ENCODE measurements around the gene PCDHGC4.

PCDHGC4 gene

GRCh38 chr5:141514330-141515133 lies 29.7 kb downstream of the PCDHGC4 start:
- peak overlapping the region; percentile 90 for H3K4me3 Mint-ChIP-seq
- H3K27ac Mint-ChIP-seq = peak overlapping the region; percentile 16
- no peaks in the 10 kb centered on the region for H3K27me3 Mint-ChIP-seq
- H3K36me3 Mint-ChIP-seq = peaks cover 2% of the 10 kb centered on the region
- H3K4me1 Mint-ChIP-seq (ENCODE audit: low read depth) = peaks cover 26% of the 10 kb centered on the region
- H3K9me3 Mint-ChIP-seq (ENCODE audit: low read depth) = no peaks in the 10 kb centered on the region

DNA sequence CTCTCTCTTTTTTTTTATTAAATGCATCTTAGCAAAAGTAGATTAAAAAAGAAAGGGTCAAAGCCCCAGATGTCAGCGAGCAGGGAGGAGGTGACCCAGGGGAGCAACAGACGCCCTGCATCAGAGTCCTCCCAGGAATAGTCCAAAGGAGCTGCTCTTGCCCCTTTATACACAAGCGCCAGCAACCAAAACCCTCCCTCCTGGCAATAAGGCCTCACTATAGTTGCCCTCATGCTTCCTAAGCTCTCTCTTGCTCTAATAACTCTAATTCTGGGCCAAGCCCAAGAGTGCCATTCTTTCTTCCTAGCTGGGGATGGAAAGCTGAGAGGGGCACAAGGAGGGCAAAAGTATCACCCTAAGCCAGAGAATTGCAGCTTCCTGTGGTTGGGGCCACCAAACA lies 30.3 kb downstream of the PCDHGC4 start:
- Mint-ChIP-seq H3K9me3 (ENCODE audit: low read depth) (no peaks in the 10 kb centered on the region), H3K4me3 (peak overlapping the region; percentile 43), H3K27me3 (no peaks in the 10 kb centered on the region), H3K27ac (peak overlapping the region; percentile 41), H3K36me3 (peaks cover 2% of the 10 kb centered on the region), H3K4me1 (ENCODE audit: low read depth) (peaks cover 29% of the 10 kb centered on the region)

DNA sequence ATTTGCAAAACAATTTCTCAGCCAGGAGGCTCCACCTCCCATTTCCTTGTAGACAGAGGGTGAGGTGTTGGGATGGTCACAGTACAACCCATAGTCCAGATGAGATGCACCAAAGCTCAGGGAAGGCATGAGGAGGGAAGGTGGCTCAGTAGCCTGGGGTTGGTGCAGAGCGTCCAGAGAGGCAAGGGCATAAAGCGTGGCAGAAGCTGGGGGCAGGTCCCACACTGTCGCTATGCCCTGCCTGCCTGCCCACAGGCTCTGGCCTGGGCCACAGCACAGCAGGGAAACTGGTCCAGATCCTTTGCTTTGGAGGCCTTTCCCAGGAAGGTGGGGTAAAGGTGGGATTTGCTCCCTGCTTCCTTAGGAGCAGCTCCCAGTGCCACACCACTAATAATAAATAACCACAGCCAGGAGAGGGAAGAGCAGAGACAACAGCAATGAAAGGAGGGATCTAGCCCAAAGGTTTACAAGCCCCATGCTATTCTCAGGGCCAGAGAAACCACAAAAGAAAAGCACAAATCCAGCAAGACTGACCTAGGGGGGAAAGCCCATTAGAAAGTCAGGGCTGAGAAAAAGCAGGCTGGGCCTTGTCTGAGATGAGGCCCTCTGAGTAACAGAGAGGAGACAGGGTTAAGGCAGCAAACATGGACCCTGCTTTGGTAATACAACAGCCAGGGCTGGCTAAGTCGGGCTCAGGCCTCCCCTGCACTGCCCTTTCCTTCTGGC lies 31.3 kb downstream of the PCDHGC4 start:
- H3K36me3 Mint-ChIP-seq = peaks cover 2% of the 10 kb centered on the region
- no peaks in the 10 kb centered on the region for H3K27me3 Mint-ChIP-seq
- no peak overlapping the region for H3K4me3 Mint-ChIP-seq
- H3K9me3 Mint-ChIP-seq (ENCODE audit: low read depth) = no peaks in the 10 kb centered on the region
- H3K27ac Mint-ChIP-seq = no peak overlapping the region
- H3K4me1 Mint-ChIP-seq (ENCODE audit: low read depth) = peaks cover 32% of the 10 kb centered on the region

DNA sequence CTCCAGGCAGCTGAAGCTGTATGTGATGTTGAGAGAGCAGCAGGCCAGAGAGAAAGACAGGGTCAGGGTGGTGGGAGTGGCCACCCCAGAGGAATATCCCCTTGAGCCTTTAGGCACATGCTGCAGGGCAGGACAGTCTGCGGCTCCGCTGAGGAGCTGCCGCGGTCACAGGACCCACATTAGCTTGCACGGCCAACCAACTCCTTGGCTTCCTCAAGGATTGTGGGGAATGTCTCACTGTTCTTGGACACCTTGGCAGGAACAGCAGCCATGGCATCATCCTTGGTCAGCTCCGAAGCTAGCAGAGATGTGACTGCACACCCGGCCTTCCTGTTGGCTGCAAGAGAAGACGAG lies 31.8 kb downstream of the PCDHGC4 start:
- Mint-ChIP-seq H3K4me1 (ENCODE audit: low read depth) (peaks cover 37% of the 10 kb centered on the region), H3K36me3 (peaks cover 5% of the 10 kb centered on the region), H3K27ac (peak overlapping the region; percentile 28), H3K27me3 (no peaks in the 10 kb centered on the region), H3K9me3 (ENCODE audit: low read depth) (no peaks in the 10 kb centered on the region), H3K4me3 (no peak overlapping the region)

GRCh38 chr5:141517312-141517711 lies 32.5 kb downstream of the PCDHGC4 start:
- Mint-ChIP-seq H3K27ac (no peak overlapping the region), H3K27me3 (no peaks in the 10 kb centered on the region), H3K4me3 (no peak overlapping the region), H3K36me3 (peaks cover 5% of the 10 kb centered on the region), H3K4me1 (ENCODE audit: low read depth) (peaks cover 41% of the 10 kb centered on the region), H3K9me3 (ENCODE audit: low read depth) (no peaks in the 10 kb centered on the region)

GRCh38 chr5:141517880-141518617 lies 33.2 kb downstream of the PCDHGC4 start:
- Mint-ChIP-seq H3K9me3 (ENCODE audit: low read depth) (no peaks in the 10 kb centered on the region), H3K27me3 (no peaks in the 10 kb centered on the region), H3K4me1 (ENCODE audit: low read depth) (peaks cover 38% of the 10 kb centered on the region), H3K27ac (no peak overlapping the region), H3K4me3 (no peak overlapping the region), H3K36me3 (peaks cover 5% of the 10 kb centered on the region)

- H3K4me3 Mint-ChIP-seq = no peak overlapping the region
- H3K27ac Mint-ChIP-seq = no peak overlapping the region
Measured at GRCh38 chr5:141518618-141519015, 33.8 kb downstream of the PCDHGC4 start.

GRCh38 chr5:141519605-141520565 lies 35.1 kb downstream of the PCDHGC4 start:
- Mint-ChIP-seq H3K27me3 (no peaks in the 10 kb centered on the region), H3K4me3 (no peak overlapping the region), H3K9me3 (ENCODE audit: low read depth) (no peaks in the 10 kb centered on the region), H3K4me1 (ENCODE audit: low read depth) (peaks cover 27% of the 10 kb centered on the region), H3K27ac (peak overlapping the region; percentile 46), H3K36me3 (peaks cover 9% of the 10 kb centered on the region)

More at GRCh38 chr5:141518618-141519015, 33.8 kb downstream of the PCDHGC4 start:
- peaks cover 5% of the 10 kb centered on the region for H3K36me3 Mint-ChIP-seq
- no peaks in the 10 kb centered on the region for H3K9me3 Mint-ChIP-seq (ENCODE audit: low read depth)
- peaks cover 35% of the 10 kb centered on the region for H3K4me1 Mint-ChIP-seq (ENCODE audit: low read depth)
- no peaks in the 10 kb centered on the region for H3K27me3 Mint-ChIP-seq

- Mint-ChIP-seq H3K4me3 (no peak overlapping the region), H3K36me3 (peaks cover 9% of the 10 kb centered on the region), H3K27ac (peak overlapping the region; percentile 36), H3K27me3 (no peaks in the 10 kb centered on the region), H3K9me3 (ENCODE audit: low read depth) (no peaks in the 10 kb centered on the region), H3K4me1 (ENCODE audit: low read depth) (peaks cover 33% of the 10 kb centered on the region)
Measured at GRCh38 chr5:141521244-141521781, 36.5 kb downstream of the PCDHGC4 start.

DNA sequence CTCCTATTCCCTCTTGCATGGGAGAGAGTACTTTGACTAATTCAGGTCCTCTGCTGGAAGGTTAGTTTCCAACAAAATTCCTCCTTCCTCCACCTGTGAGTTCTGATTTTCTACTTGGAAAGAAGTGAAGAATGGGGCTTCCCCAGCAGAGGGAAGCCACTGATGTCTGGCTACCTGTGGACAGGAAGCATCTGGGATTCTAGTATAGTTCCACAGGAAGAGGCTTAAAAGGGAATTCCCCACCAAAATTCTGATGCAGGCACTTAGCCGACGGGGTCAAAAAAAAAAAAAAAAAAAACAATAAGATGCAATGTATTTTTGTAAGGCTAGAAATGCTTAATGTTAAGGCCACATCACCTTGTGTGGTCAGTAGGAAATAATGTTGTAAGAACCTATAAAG lies 37.5 kb downstream of the PCDHGC4 start:
- H3K27me3 Mint-ChIP-seq = no peaks in the 10 kb centered on the region
- peak overlapping the region; percentile 16 for H3K27ac Mint-ChIP-seq
- H3K4me1 Mint-ChIP-seq (ENCODE audit: low read depth) = peaks cover 33% of the 10 kb centered on the region
- H3K4me3 Mint-ChIP-seq = no peak overlapping the region
- H3K36me3 Mint-ChIP-seq = peaks cover 7% of the 10 kb centered on the region
- H3K9me3 Mint-ChIP-seq (ENCODE audit: low read depth) = no peaks in the 10 kb centered on the region

- Mint-ChIP-seq H3K9me3 (ENCODE audit: low read depth) (no peaks in the 10 kb centered on the region), H3K4me1 (ENCODE audit: low read depth) (peaks cover 33% of the 10 kb centered on the region), H3K27ac (no peak overlapping the region), H3K27me3 (no peaks in the 10 kb centered on the region), H3K36me3 (peaks cover 7% of the 10 kb centered on the region), H3K4me3 (no peak overlapping the region)
Measured at GRCh38 chr5:141523991-141524390, 39.2 kb downstream of the PCDHGC4 start.

DNA sequence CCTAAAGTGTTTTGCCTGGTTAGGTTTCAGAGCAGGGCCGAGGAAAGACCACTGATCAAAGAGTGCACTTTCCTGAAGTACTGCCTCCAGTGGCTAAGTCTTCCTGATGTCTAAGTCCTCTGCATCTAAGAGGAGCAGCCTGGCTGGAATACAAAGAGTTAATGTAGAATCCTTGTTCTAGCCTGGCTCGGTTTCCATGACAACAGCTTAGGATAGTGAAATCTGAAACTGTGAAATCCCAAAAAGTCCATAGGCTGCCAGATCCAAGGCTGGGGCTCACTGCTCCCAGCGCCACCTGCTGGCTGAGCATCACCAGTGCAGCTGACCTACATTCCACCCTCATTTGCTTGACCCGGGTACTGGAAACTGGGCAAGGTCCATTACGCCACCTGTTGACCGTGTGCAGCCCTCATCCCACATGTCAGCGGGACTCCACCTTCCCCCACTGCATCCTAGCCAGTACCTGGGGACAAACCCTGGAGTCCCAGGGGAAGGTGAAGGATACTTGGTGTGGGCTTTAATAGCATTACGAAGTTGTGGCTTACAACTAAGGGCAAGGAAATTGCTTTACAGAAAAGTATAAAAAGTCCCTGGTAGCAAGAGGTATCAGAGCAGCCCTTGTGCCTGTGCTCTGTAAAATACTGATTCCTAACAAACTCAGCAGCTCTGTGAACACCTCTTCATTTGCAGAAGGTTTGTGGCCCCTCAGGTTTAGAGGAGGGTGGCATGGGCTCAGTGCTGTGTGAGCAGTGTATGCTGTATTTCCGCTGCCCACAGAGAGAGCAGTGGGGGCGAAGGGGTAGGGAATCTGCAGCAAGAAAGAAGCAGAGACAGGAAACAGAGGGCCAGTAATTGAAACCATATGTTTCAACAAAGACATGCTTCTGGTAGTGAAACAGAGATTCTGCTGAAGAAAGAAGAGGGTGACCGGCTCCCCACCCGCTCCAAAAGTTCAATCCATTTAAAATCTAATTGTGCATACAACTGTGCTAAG lies 40.1 kb downstream of the PCDHGC4 start:
- peaks cover 7% of the 10 kb centered on the region for H3K36me3 Mint-ChIP-seq
- H3K4me1 Mint-ChIP-seq (ENCODE audit: low read depth) = peaks cover 32% of the 10 kb centered on the region
- no peaks in the 10 kb centered on the region for H3K27me3 Mint-ChIP-seq
- no peak overlapping the region for H3K4me3 Mint-ChIP-seq
- peak overlapping the region; percentile 61 for H3K27ac Mint-ChIP-seq
- H3K9me3 Mint-ChIP-seq (ENCODE audit: low read depth) = no peaks in the 10 kb centered on the region

GRCh38 chr5:141525653-141526052 lies 40.8 kb downstream of the PCDHGC4 start:
- Mint-ChIP-seq H3K27ac (peak overlapping the region; percentile 61), H3K36me3 (peaks cover 7% of the 10 kb centered on the region), H3K4me1 (ENCODE audit: low read depth) (peaks cover 30% of the 10 kb centered on the region), H3K4me3 (no peak overlapping the region), H3K27me3 (no peaks in the 10 kb centered on the region), H3K9me3 (ENCODE audit: low read depth) (no peaks in the 10 kb centered on the region)

All from activated naive CD8-positive, alpha-beta T cell (primary cell).